Right lobe of liver (tissue), 4 donors: Measurements from ENCODE around the gene KIAA1671.

ENCODE experiments used
- CTCF ChIP-seq, 4 donors: fragments of 200-600 bp in 3 of 4; fragments of 450-650 bp in 1 of 4; IDR thresholded peaks; one replicate each; pipeline versions ENCODE4 v1.5.1 to v1.8.0; 2016 to 2022; ENCODE audit warnings: antibody characterized with exemption in 4 of 4, mild to moderate bottlenecking in 2 of 4
- POLR2A ChIP-seq: fragments of 450-650 bp; IDR thresholded peaks from one replicate; pipeline ENCODE4 v1.6.1; 2017; ENCODE audit warnings: antibody characterized with exemption, mild to moderate bottlenecking
- donor health status: DM: no; HTN: no; CAD: no.
- donor health status: DM: no; HTN: no; CAD: no.
- donor health status: DM: no; HTN: yes; CAD: no.

DNA sequence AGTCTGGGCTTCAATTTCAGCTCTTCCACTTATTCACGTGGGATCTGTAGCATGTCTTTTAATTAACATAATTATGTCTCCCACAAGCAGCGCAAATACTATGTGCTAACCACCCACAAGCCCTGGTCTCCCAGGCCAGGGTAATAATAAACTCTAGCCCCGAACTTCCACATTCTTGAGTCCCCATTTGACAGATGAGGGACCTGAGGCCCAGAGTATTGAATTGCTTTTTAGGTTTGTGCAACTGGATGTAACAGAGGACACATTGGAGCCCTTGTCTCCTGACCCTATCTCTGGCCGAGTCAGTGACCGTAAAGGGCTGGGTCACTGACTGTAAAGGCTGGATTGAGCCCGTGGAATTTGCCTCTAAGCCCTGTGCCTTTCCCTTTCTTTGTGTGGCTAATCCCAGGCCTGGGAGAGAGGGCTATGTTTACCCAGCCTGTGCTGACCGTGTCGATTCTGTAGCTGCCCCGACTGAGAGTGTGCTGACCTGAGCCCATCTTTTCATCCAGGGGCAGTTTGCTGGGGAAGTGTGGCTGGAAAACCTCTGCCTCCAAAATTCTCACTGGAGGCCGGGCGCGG lies 270.8 kb downstream of the KIAA1671 start:
- TF ChIP-seq CTCF (IDR thresholded peaks at IDR 0.05), result no peak
- no peak for TF ChIP-seq POLR2A
